ENCODE results near the gene EFHB. TPM values are rescaled to one million over a fixed set of nuclear protein-coding genes. Genes with fewer than 3 reads are reported as not detected.

EFHB gene
- total and polyA plus RNA-seq, 2 of the 13 experiments (the other 11 are each of a cell fraction or from before 2014, with no cell fraction given), result 0.15 to 0.42 TPM

- no peak for TF ChIP-seq ZNF484 (CRISPR knock-in tag; IDR thresholded peaks at IDR 0.05; ENCODE audit: borderline replicate concordance, low read depth)
- no peak for TF ChIP-seq ZNF7 (CRISPR knock-in tag; IDR thresholded peaks at IDR 0.05)
- TF ChIP-seq ZNF432 (CRISPR knock-in tag; IDR thresholded peaks at IDR 0.05; ENCODE audit: borderline replicate concordance), result no peak
- no peak for TF ChIP-seq FOSL2 (CRISPR knock-in tag; IDR thresholded peaks at IDR 0.05)
- no peak; the same call in 1 of the 2 replicates for TF ChIP-seq ZNF816 (CRISPR knock-in tag; IDR thresholded peaks at IDR 0.05; ENCODE audit: borderline replicate concordance)
- TF ChIP-seq ZXDC (CRISPR knock-in tag; IDR thresholded peaks at IDR 0.05), result peak; percentile 77; the same call in 1 of the 2 replicates
- peak; percentile 60 for TF ChIP-seq SALL1 (CRISPR knock-in tag; IDR thresholded peaks at IDR 0.05)
- no peak; the same call in 1 of the 2 replicates for TF ChIP-seq KDM5B (CRISPR knock-in tag; IDR thresholded peaks at IDR 0.05; ENCODE audit: borderline replicate concordance)
- TF ChIP-seq AGO1 (IDR thresholded peaks at IDR 0.05; ENCODE audit: low read depth, low read length, poor library complexity, severe bottlenecking), result no peak
- TF ChIP-seq NR0B2 (CRISPR knock-in tag; IDR thresholded peaks at IDR 0.05), result no peak
- no peak for TF ChIP-seq MTA1 (CRISPR knock-in tag; IDR thresholded peaks at IDR 0.05; ENCODE audit: borderline replicate concordance)
- TF ChIP-seq KLF6 (CRISPR knock-in tag; IDR thresholded peaks at IDR 0.05), result peak; percentile 75
- TF ChIP-seq DMTF1 (CRISPR knock-in tag; IDR thresholded peaks at IDR 0.05), result no peak
- no peak for TF ChIP-seq NFE2L2 (IDR thresholded peaks at IDR 0.05; ENCODE audit: low read length)
- TF ChIP-seq ZNF605 (CRISPR knock-in tag; IDR thresholded peaks at IDR 0.05), result no peak
- no peak for TF ChIP-seq TBP (CRISPR knock-in tag; IDR thresholded peaks at IDR 0.05)
- no peak for TF ChIP-seq ATRX (CRISPR knock-in tag; IDR thresholded peaks at IDR 0.05; ENCODE audit: borderline replicate concordance)
- peak; percentile 94 for TF ChIP-seq ELF1 (CRISPR knock-in tag; IDR thresholded peaks at IDR 0.05)
- no peak for TF ChIP-seq KDM6A (CRISPR knock-in tag; IDR thresholded peaks at IDR 0.05; ENCODE audit: low read depth)
- peak; percentile 59 to 91 for TF ChIP-seq POLR2A (IDR thresholded peaks at IDR 0.05; ENCODE audit: insufficient read depth in 1 of 2, low read depth in 2 of 2, low read length in 2 of 2)
- TF ChIP-seq GLMP (CRISPR knock-in tag; IDR thresholded peaks at IDR 0.05; ENCODE audit: borderline replicate concordance), result no peak
- no peak for TF ChIP-seq SRSF9 (IDR thresholded peaks at IDR 0.05; ENCODE audit: borderline replicate concordance, insufficient read depth, low read depth, low read length, poor library complexity, severe bottlenecking)
- TF ChIP-seq NFIC (IDR thresholded peaks at IDR 0.05; ENCODE audit: low read length), result no peak
- no peak for TF ChIP-seq ZNF251 (CRISPR knock-in tag; IDR thresholded peaks at IDR 0.05)
- no peak for TF ChIP-seq ZNF552 (CRISPR knock-in tag; IDR thresholded peaks at IDR 0.05; ENCODE audit: borderline replicate concordance)
Observed at GRCh38 chr3:19946832-19947548, 13.0 kb upstream of the EFHB start, which contains the start of gene RAB5A (continued).

Measured in HepG2 (cell line).